ENCODE results near the gene DIAPH2.

GRCh38 chrX:97369947-97370346 is 685.3 kb downstream of the DIAPH2 start:
- TF ChIP-seq CTCF (IDR thresholded peaks at IDR 0.05) (no peak), MAX (CRISPR knock-in tag; IDR thresholded peaks at IDR 0.05) (no peak), USF2 (CRISPR knock-in tag; IDR thresholded peaks at IDR 0.05) (no peak), ZBTB21 (CRISPR knock-in tag; IDR thresholded peaks at IDR 0.05; ENCODE audit: borderline replicate concordance) (no peak), ZNF263 (CRISPR knock-in tag; IDR thresholded peaks at IDR 0.05; ENCODE audit: low read depth) (no peak), KAT7 (CRISPR knock-in tag; IDR thresholded peaks at IDR 0.05; ENCODE audit: borderline replicate concordance) (no peak), ZNF121 (CRISPR knock-in tag; IDR thresholded peaks at IDR 0.05) (no peak)
